ENCODE data around the gene JAK2. TPM values are rescaled to one million over a fixed set of nuclear protein-coding genes. Genes with fewer than 3 reads are reported as not detected.

The JAK2 gene
- total RNA-seq, 2 donors from 2014 or later: 10.4 to 12.3 TPM

DNA sequence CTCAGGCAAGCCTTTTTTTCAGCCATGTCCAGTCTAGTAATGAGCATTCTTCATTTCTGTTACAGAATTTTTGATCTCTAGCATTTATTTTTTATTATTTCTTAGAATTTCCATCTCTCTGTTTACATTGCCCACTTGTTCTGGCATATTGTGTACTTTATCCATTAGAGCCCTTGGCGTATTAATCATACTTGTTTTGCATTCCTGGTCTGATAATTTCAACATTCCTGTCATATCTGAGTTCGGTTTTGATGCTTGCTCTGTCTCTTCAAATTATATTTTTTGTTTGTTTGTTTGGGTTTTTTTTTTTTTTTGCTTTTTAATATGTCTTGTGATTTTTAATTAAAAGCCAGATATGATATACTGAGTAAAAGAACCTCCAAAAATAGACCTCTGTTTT lies 23.0 kb upstream of the JAK2 start:
- H3K4me3 ChIP-seq (ENCODE audit: low read length): no peak overlapping the region
- DNase-seq: no peak
- H3K36me3 ChIP-seq (ENCODE audit: control insufficient read depth, insufficient read depth, low read length): no peaks in the 10 kb centered on the region
- Mint-ChIP-seq H3K4me1 (no peaks in the 10 kb centered on the region), H3K9me3 (no peaks in the 10 kb centered on the region), H3K4me3 (no peak overlapping the region), H3K27ac (no peak overlapping the region), H3K27me3 (ENCODE audit: insufficient read depth) (no peaks in the 10 kb centered on the region), H3K36me3 (ENCODE audit: low read depth) (no peaks in the 10 kb centered on the region)
- H3K27me3 ChIP-seq (ENCODE audit: control insufficient read depth, insufficient read depth, low read length, poor library complexity, severe bottlenecking): no peaks in the 10 kb centered on the region
- 98 to 100% methylated on average over 1 to 2 of the region's 2 CpGs for WGBS, 2 experiments (ENCODE audit: insufficient coverage in 1 of 2, insufficient read length in 1 of 2)
- H3K27ac ChIP-seq (ENCODE audit: low read depth, low read length): no peak overlapping the region
- H3K9ac ChIP-seq (ENCODE audit: extremely low read depth, low read length, poor library complexity, severe bottlenecking): no peak overlapping the region
- no peaks in the 10 kb centered on the region for H3K4me1 ChIP-seq (ENCODE audit: control insufficient read depth, insufficient read depth, low read length)
- no peaks in the 10 kb centered on the region for H3K9me3 ChIP-seq (ENCODE audit: control insufficient read depth, low read length)
- no peak for TF ChIP-seq CTCF (conservative IDR thresholded peaks at IDR 0.05)

DNA sequence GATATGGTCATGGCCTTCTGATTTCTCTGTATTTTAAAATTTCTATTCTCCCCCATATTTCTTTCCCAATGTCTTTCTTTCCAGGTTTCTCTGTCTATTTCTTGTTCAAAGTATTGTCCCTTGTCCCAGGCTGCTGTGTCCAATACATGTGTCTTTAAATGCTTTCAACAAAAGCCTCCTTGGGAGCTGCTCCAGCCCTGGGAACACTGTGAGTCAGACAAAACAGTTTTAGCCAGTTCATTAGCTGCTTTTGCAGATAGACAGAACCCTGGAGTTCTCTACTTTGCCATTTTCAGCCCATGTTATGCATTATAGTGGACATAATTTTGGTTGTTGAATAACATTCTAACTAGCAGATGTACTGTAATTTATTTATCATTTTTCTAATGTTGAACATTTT lies 20.5 kb upstream of the JAK2 start:
- no peaks in the 10 kb centered on the region for H3K4me1 Mint-ChIP-seq
- H3K9ac ChIP-seq (ENCODE audit: extremely low read depth, low read length, poor library complexity, severe bottlenecking): no peak overlapping the region
- no peak for TF ChIP-seq CTCF (conservative IDR thresholded peaks at IDR 0.05)
- H3K4me3 Mint-ChIP-seq: no peak overlapping the region
- no peak overlapping the region for H3K27ac Mint-ChIP-seq
- H3K36me3 Mint-ChIP-seq (ENCODE audit: low read depth): no peaks in the 10 kb centered on the region
- H3K27me3 ChIP-seq (ENCODE audit: control insufficient read depth, insufficient read depth, low read length, poor library complexity, severe bottlenecking): no peaks in the 10 kb centered on the region
- H3K4me3 ChIP-seq (ENCODE audit: low read length): no peak overlapping the region
- H3K9me3 ChIP-seq (ENCODE audit: control insufficient read depth, low read length): no peaks in the 10 kb centered on the region
- H3K9me3 Mint-ChIP-seq: no peaks in the 10 kb centered on the region
- H3K36me3 ChIP-seq (ENCODE audit: control insufficient read depth, insufficient read depth, low read length): no peaks in the 10 kb centered on the region
- DNase-seq: no peak
- H3K27ac ChIP-seq (ENCODE audit: low read depth, low read length): no peak overlapping the region
- H3K27me3 Mint-ChIP-seq (ENCODE audit: insufficient read depth): no peaks in the 10 kb centered on the region
- H3K4me1 ChIP-seq (ENCODE audit: control insufficient read depth, insufficient read depth, low read length): no peaks in the 10 kb centered on the region

GRCh38 chr9:4965174-4965821 lies 19.8 kb upstream of the JAK2 start:
- 68 to 69% methylated on average over 2 of the region's 2 CpGs for WGBS, 2 experiments (ENCODE audit: insufficient coverage in 1 of 2, insufficient read length in 1 of 2)
- H3K4me3 Mint-ChIP-seq: no peak overlapping the region
- no peak for TF ChIP-seq CTCF (conservative IDR thresholded peaks at IDR 0.05)
- Histone ChIP-seq H3K4me1 (ENCODE audit: control insufficient read depth, insufficient read depth, low read length) (no peaks in the 10 kb centered on the region), H3K9me3 (ENCODE audit: control insufficient read depth, low read length) (no peaks in the 10 kb centered on the region), H3K4me3 (ENCODE audit: low read length) (no peak overlapping the region), H3K9ac (ENCODE audit: extremely low read depth, low read length, poor library complexity, severe bottlenecking) (no peak overlapping the region), H3K36me3 (ENCODE audit: control insufficient read depth, insufficient read depth, low read length) (no peaks in the 10 kb centered on the region), H3K27ac (ENCODE audit: low read depth, low read length) (no peak overlapping the region), H3K27me3 (ENCODE audit: control insufficient read depth, insufficient read depth, low read length, poor library complexity, severe bottlenecking) (no peaks in the 10 kb centered on the region)
- H3K4me1 Mint-ChIP-seq: peaks cover 2% of the 10 kb centered on the region
- H3K9me3 Mint-ChIP-seq: no peaks in the 10 kb centered on the region
- no peaks in the 10 kb centered on the region for H3K27me3 Mint-ChIP-seq (ENCODE audit: insufficient read depth)
- no peak for DNase-seq
- H3K27ac Mint-ChIP-seq: no peak overlapping the region
- no peaks in the 10 kb centered on the region for H3K36me3 Mint-ChIP-seq (ENCODE audit: low read depth)

Measured in endodermal cell (in vitro differentiated cells).